MM.1S (cell line): Measurements from ENCODE around the gene ABL2.
A peak's percentile ranks its signal among the peaks of the same experiment; 100 is the strongest.

ENCODE experiments used
- DNase-seq: peaks from one replicate; pipeline ENCODE4 v3.0.0-alpha.2; 2015
- H2AFZ ChIP-seq: fragments of 300-600 bp; sonication (generic); 2 replicates; pipeline ENCODE4 v1.6.0; 2016; ENCODE audit warnings: antibody characterized with exemption, low read length
- H3F3A ChIP-seq: fragments of 300-600 bp; sonication (generic); 2 replicates; pipeline ENCODE4 v1.6.1; 2016; ENCODE audit warnings: mild to moderate bottlenecking, antibody characterized with exemption, low read length, moderate library complexity, mixed read lengths; ENCODE audit not compliant: insufficient read depth
- H3K27ac ChIP-seq: fragments of 300-600 bp; sonication (generic); 2 replicates; pipeline ENCODE4 v1.5.1; 2016; ENCODE audit warnings: mild to moderate bottlenecking, low read length
- H3K27me3 ChIP-seq: fragments of 300-600 bp; sonication (generic); replicated peaks from 2 replicates; pipeline ENCODE4 v1.6.0; 2016; ENCODE audit warnings: low read length; ENCODE audit not compliant: insufficient read depth
- H3K36me3 ChIP-seq: fragments of 300-600 bp; sonication (generic); replicated peaks from 2 replicates; pipeline ENCODE4 v1.6.1; 2016; ENCODE audit warnings: mild to moderate bottlenecking, low read length, mixed read lengths; ENCODE audit not compliant: insufficient read depth
- H3K4me1 ChIP-seq: fragments of 300-600 bp; sonication (generic); 2 replicates; pipeline ENCODE4 v1.6.1; 2016; ENCODE audit warnings: low read length, mixed read lengths
- H3K4me2 ChIP-seq: fragments of 300-600 bp; sonication (generic); 2 replicates; pipeline ENCODE4 v1.6.0; 2016; ENCODE audit warnings: low read depth, low read length
- H3K4me3 ChIP-seq: fragments of 300-600 bp; sonication (generic); 2 replicates; pipeline ENCODE4 v1.5.1; 2016; ENCODE audit warnings: low read length, mixed read lengths
- H3K79me2 ChIP-seq: fragments of 300-600 bp; sonication (generic); 2 replicates; pipeline ENCODE4 v1.6.1; 2016; ENCODE audit warnings: mixed run types, low read length, mixed read lengths
- H3K9ac ChIP-seq: fragments of 300-600 bp; sonication (generic); 2 replicates; pipeline ENCODE4 v1.6.1; 2016; ENCODE audit warnings: low read length, mixed read lengths
- H3K9me2 ChIP-seq: fragments of 300-600 bp; sonication (generic); replicated peaks from 2 replicates; pipeline ENCODE4 v1.6.1; 2016; ENCODE audit warnings: mild to moderate bottlenecking, low read length, mixed read lengths; ENCODE audit not compliant: insufficient read depth
- H3K9me3 ChIP-seq: fragments of 300-600 bp; sonication (generic); replicated peaks from 2 replicates; pipeline ENCODE4 v1.6.1; 2016; ENCODE audit warnings: mild to moderate bottlenecking, low read length, mixed read lengths; ENCODE audit not compliant: insufficient read depth
- H4K20me1 ChIP-seq: fragments of 300-600 bp; sonication (generic); 2 replicates; pipeline ENCODE4 v1.6.1; 2016; ENCODE audit warnings: mild to moderate bottlenecking, low read length, moderate library complexity, mixed read lengths; ENCODE audit not compliant: insufficient read depth
- CTCF ChIP-seq: fragments of 300-600 bp; sonication (generic); IDR thresholded peaks from 2 replicates; pipeline ENCODE4 v1.5.1; 2016; ENCODE audit warnings: antibody characterized with exemption, low read length, mixed read lengths
- EZH2 ChIP-seq: fragments of 300-600 bp; sonication (generic); optimal IDR thresholded peaks from 2 replicates; pipeline ENCODE3; 2017; ENCODE audit warnings: low read depth, mild to moderate bottlenecking, antibody characterized with exemption, low read length, mixed read lengths
- EZH2phosphoT487 ChIP-seq: fragments of 300-600 bp; sonication (generic); IDR thresholded peaks from 2 replicates; pipeline ENCODE4 v1.6.1; 2018; ENCODE audit warnings: antibody characterized with exemption, low read length

The ABL2 gene

GRCh38 chr1:179108644-179109043, 120.8 kb downstream of the ABL2 start:
- no peaks in the 10 kb centered on the region for H4K20me1 ChIP-seq
- no peaks in the 10 kb centered on the region for H3K4me1 ChIP-seq
- H3K9me3 ChIP-seq: no peaks in the 10 kb centered on the region
- H3K27ac ChIP-seq: no peak overlapping the region
- H3K9ac ChIP-seq: no peak overlapping the region
- no peak overlapping the region for H3K4me3 ChIP-seq
- H3F3A ChIP-seq: no peaks in the 10 kb centered on the region
- no peak overlapping the region for H2AFZ ChIP-seq
- no peak for DNase-seq
- TF ChIP-seq CTCF (no peak), EZH2phosphoT487 (no peak), EZH2 (no peak)
- no peaks in the 10 kb centered on the region for H3K27me3 ChIP-seq
- H3K4me2 ChIP-seq: no peak overlapping the region
- H3K79me2 ChIP-seq: no peaks in the 10 kb centered on the region
- H3K9me2 ChIP-seq: no peaks in the 10 kb centered on the region
- no peaks in the 10 kb centered on the region for H3K36me3 ChIP-seq

DNA sequence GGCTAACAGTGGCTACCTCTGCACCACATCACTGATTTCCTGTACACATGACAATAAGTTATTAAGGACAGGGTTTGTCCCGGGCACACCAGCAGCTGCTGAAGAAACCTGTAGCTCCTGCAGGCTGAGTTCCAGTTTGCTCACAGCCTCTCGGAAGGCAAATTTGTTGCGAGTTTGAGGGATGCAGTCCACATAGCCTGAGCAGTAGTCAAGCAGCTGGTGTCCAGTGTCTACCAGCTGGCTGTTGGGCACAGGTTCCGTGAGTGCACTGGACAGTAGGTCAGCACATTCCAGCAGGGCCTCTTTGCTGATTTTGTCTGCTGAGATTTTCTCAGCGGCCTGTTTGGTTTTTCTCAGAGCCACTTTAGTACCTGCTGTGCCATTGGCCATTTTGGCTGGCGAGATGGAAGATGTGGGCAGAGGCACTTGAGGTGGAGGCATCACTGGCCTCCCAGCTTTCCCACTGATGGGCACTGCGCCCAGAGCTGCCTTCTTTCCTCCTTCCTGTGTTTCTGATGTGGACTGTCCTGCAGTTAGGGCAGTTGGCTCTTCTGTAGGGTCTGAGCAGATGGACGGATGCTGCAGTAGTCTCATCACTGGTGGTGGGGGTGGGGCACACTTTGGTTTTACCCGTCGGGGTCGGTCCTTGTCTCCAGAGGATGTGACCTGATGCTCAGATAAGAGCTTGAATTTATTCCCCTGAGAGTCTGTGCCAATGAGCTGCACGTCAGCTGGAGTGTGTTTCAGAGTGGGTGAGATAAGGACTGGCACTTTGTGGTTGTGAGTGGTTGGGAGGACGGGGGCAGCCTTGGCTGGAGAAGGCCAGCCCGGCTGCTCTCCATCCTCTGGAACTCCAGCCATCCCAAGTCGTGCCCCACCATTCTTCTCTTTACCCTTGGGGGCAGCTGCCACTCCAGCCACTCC, 121.5 kb downstream of the ABL2 start:
- Histone ChIP-seq H4K20me1 (no peaks in the 10 kb centered on the region), H3K27me3 (no peaks in the 10 kb centered on the region), H3K9me3 (no peaks in the 10 kb centered on the region), H3K4me2 (no peak overlapping the region), H3K27ac (no peak overlapping the region), H3K36me3 (no peaks in the 10 kb centered on the region), H3K79me2 (no peaks in the 10 kb centered on the region), H3K4me1 (no peaks in the 10 kb centered on the region), H3K4me3 (no peak overlapping the region), H2AFZ (no peak overlapping the region), H3F3A (no peaks in the 10 kb centered on the region), H3K9me2 (no peaks in the 10 kb centered on the region), H3K9ac (no peak overlapping the region)
- TF ChIP-seq EZH2phosphoT487: no peak
- TF ChIP-seq EZH2: no peak
- no peak for TF ChIP-seq CTCF
- peak; percentile 3 for DNase-seq

DNA sequence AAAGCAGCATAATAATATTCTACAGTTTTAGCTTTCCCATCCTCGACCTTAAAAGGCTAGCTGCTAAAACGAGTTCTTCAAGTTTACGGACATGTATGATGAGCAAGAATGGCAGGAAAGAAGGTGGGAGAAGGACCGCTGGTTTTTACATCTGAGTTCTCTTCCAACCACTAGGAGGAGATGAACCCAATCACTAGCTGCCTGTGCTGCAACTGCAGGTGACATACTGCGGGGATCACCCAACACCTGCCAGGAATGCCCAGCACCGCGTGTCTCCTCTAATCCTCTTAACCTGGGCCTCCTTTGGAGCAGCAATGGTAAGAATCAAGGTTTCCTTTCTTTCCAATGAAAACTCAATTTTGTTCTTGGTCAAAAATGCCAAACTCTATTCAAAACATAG, 124.1 kb downstream of the ABL2 start:
- peak; percentile 28 for DNase-seq
- no peak overlapping the region for H3K4me2 ChIP-seq
- H3K9ac ChIP-seq: no peak overlapping the region

More for the DNA sequence above, 124.1 kb downstream of the ABL2 start:
- H3K4me3 ChIP-seq: no peak overlapping the region
- TF ChIP-seq CTCF (peak; percentile 37), EZH2 (no peak)
- H3F3A ChIP-seq: no peaks in the 10 kb centered on the region
- no peaks in the 10 kb centered on the region for H4K20me1 ChIP-seq
- H3K9me3 ChIP-seq: no peaks in the 10 kb centered on the region
- no peaks in the 10 kb centered on the region for H3K36me3 ChIP-seq
- no peak overlapping the region for H2AFZ ChIP-seq
- no peak overlapping the region for H3K27ac ChIP-seq
- H3K27me3 ChIP-seq: no peaks in the 10 kb centered on the region
- no peaks in the 10 kb centered on the region for H3K9me2 ChIP-seq
- H3K79me2 ChIP-seq: no peaks in the 10 kb centered on the region
- no peaks in the 10 kb centered on the region for H3K4me1 ChIP-seq
